T-helper 17 cell (primary cell): ENCODE data around the gene RIN3. TPM values are rescaled to one million over a fixed set of nuclear protein-coding genes. Genes with fewer than 3 reads are reported as not detected.

Source experiments
- ATAC-seq: fragments of 150-1000 bp; cut with Tn5 transposase; 2 replicates; pipeline ENCODE4 v1.10.0; 2021; ENCODE audit warnings: mild to moderate bottlenecking, moderate library complexity
- DNase-seq, 3 donors: peaks; one replicate each; pipeline versions ENCODE4 v3.0.0 to v3.0.0-alpha.2; 2020 to 2021
- H3K9me3 ChIP-seq: one replicate; pipeline ENCODE4 v1.7.0; 2013; ENCODE audit warnings: low read length, mild to moderate bottlenecking; ENCODE audit not compliant: control insufficient read depth, poor library complexity, severe bottlenecking
- H3K27ac Mint-ChIP-seq: one replicate; pipeline ENCODE4 v1.8.0; 2022; ENCODE audit warnings: mild to moderate bottlenecking, moderate library complexity, mixed read lengths
- H3K27me3 Mint-ChIP-seq: one replicate; pipeline ENCODE4 v1.8.0; 2022; ENCODE audit warnings: mixed read lengths
- H3K36me3 Mint-ChIP-seq: one replicate; pipeline ENCODE4 v1.8.0; 2022; ENCODE audit warnings: low read depth, mixed read lengths
- H3K4me1 Mint-ChIP-seq: one replicate; pipeline ENCODE4 v1.8.0; 2022; ENCODE audit warnings: mild to moderate bottlenecking, mixed read lengths
- H3K4me3 Mint-ChIP-seq: one replicate; pipeline ENCODE4 v1.8.0; 2022; ENCODE audit warnings: mild to moderate bottlenecking, moderate library complexity, mixed read lengths
- total RNA-seq, 4 donors: library from RNA in 2 of 4; stranded (reverse) in 2 of 4; gene quantifications; one replicate each; pipeline ENCODE4 v1.2.3 and lab custom pipeline; 2022 to 2026

RIN3 gene
- total RNA-seq, 2 donors from 2014 or later: 49.3 to 70.0 TPM

DNA sequence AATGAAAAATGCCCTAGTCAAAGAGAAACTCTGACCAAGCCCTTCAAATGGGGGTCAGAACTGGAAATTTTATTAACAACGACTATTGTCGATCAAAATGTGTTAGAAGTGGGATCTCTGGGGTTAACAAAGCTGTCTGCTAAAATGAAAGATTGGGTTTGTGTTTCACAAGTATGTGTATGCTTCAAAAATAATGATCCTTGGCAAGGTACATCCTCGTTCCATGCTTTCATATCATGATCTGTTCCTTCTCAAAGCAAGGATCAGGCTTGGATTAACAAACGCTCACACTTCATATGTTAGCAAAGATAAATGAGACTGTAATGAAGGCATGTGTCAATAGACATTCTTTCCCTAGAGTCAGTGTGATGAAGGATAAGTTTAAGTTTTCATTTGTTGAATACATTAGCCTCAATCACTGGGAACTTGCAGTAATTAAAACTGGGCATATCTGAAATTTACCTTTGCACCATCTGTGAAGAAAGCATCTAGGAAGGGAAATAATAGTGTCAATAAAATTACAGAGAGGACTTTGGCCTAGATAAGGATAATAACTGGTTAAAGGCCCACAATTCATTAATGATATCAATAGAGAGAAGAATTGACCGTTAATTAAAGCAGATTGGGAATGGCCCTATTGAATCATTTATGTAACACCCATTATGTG lies 91.8 kb downstream of the RIN3 start:
- no peak for ATAC-seq
- H3K27me3 Mint-ChIP-seq: no peaks in the 10 kb centered on the region
- no peak overlapping the region for H3K4me3 Mint-ChIP-seq
- no peaks in the 10 kb centered on the region for H3K36me3 Mint-ChIP-seq
- peaks cover 22% of the 10 kb centered on the region for H3K4me1 Mint-ChIP-seq
- DNase-seq: no peak
- H3K27ac Mint-ChIP-seq: no peak overlapping the region
- no peaks in the 10 kb centered on the region for H3K9me3 ChIP-seq

DNA sequence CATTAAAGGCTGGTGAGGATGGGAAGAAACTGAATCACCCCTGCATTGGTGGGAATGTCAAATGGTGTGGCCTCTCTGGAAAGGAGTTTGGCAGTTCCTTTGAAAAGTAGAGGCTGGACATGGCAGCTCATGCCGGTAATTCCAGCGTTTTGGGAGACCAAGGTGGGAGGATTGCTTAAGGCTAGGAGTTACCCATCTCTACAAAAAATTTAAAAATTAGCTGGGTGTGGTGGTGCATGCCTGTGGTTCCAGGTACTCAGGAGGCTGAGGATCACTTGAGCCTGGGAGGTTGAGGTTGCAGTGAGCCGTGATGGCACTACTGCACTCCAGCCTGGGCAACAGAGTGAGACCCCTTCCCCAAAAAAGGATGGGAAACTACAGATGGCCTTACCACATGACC lies 93.7 kb downstream of the RIN3 start:
- H3K9me3 ChIP-seq: no peaks in the 10 kb centered on the region
- ATAC-seq (no peak), DNase-seq (no peak)
- H3K27ac Mint-ChIP-seq: no peak overlapping the region
- H3K4me3 Mint-ChIP-seq: no peak overlapping the region
- H3K36me3 Mint-ChIP-seq: no peaks in the 10 kb centered on the region
- peaks cover 24% of the 10 kb centered on the region for H3K4me1 Mint-ChIP-seq
- H3K27me3 Mint-ChIP-seq: no peaks in the 10 kb centered on the region

DNA sequence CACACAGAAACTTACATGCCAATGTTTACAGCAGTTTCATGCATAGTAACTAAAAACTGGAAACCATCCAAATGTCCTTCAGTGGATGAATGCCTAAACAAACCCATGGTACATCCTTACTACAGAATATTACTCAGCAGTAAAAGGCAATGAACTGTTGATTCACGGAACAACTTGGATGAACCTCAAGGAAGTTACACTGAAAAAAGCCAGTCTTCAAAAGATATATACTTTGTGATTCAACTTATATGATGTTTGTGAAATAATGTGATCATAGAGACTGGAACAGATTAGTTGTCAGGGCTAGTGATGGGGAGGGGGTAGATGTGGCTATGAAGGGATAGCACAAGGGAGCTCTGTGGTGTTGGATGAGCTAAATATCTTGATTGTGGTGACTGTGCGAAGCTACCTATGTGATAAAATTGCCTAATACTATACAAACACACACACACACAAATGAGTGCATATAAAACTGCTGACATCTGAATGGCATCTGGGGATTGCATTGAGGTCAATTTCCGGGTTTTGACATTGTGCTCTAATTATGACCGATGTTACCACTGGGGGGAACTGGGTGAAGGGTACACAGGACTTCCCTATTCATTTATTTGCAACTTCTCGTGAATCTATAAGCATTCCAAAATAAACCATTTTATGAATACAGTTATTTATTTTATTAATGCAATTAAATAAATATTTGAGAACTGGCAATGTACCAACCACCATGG lies 94.3 kb downstream of the RIN3 start:
- no peaks in the 10 kb centered on the region for H3K9me3 ChIP-seq
- no peaks in the 10 kb centered on the region for H3K36me3 Mint-ChIP-seq
- H3K27ac Mint-ChIP-seq: no peak overlapping the region
- ATAC-seq: no peak
- H3K27me3 Mint-ChIP-seq: no peaks in the 10 kb centered on the region
- DNase-seq: no peak
- no peak overlapping the region for H3K4me3 Mint-ChIP-seq
- H3K4me1 Mint-ChIP-seq: peaks cover 30% of the 10 kb centered on the region

DNA sequence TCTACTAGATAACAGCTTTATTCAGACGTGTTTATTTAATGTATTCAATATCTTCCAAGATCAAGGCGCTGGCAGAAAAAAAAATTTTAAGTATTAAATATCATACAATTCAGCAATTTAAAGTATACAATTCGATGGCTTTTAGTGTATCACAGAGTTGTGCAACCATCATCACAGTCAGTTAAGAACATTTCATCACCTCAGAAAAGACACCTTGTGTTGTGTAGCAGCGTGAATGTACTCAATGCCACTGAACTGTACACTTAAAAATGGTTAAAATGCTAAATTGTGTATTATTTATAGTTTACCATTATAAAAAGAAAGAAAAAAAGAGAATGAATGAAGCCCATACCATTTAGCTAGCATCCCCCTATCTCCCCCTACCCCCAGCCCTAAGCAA lies 96.4 kb downstream of the RIN3 start:
- no peaks in the 10 kb centered on the region for H3K9me3 ChIP-seq
- H3K4me3 Mint-ChIP-seq: no peak overlapping the region
- DNase-seq: no peak
- peak overlapping the region; percentile 86 for H3K27ac Mint-ChIP-seq
- no peaks in the 10 kb centered on the region for H3K36me3 Mint-ChIP-seq
- H3K27me3 Mint-ChIP-seq: no peaks in the 10 kb centered on the region
- peaks cover 28% of the 10 kb centered on the region for H3K4me1 Mint-ChIP-seq
- ATAC-seq: no peak

DNA sequence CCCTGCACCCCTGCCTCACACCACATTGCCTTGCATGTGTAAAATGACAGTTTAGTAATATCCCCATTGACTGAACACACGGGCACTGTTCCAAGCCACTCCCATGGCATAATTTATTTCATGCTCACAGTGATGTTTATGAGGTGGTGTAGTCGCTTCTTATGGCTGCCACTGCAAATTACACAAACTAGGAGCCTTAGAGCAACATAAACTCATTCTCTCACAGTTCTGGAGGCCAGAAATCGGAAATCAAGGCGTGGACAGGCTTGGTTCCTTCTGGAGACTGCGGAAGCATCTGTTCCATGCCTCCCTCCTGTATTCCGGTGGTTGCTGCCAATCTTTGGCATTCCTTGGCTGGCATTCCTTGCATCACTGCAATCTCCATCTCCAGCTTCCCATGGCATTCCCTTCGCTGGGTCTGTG lies 97.3 kb downstream of the RIN3 start:
- Mint-ChIP-seq H3K27ac (no peak overlapping the region), H3K36me3 (no peaks in the 10 kb centered on the region), H3K4me3 (no peak overlapping the region), H3K27me3 (no peaks in the 10 kb centered on the region), H3K4me1 (peaks cover 37% of the 10 kb centered on the region)
- H3K9me3 ChIP-seq: no peaks in the 10 kb centered on the region
- ATAC-seq (no peak), DNase-seq (no peak)

DNA sequence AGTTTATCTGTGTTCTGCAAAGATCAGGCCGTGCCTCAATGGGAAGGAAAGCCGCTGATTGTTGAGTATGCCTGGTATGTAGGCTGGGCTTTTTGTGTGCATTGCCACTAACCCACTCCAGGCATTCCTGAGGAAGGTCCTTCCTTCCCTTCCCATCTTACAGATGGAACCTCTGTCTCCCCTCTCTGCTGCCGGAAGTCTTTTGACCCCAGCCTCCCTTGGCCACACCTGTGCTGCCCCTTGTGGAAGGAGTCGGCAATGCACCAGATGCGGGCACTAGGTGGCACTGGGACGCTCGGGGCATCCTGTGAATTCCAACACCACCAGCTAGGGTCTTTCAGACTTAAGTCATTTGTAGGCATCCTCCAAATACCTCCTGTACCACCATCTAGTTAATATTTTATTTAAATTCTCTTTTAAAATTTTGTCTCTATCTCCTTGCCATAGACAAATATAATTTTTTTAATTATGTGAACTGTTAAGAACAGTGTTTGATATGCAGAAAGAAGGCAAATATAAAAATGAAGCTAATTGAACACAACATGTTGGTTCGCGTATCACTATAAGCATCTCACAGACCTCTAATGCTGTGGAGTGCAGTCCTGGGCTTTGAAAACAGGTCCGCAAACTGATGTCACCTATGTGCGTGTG lies 99.6 kb downstream of the RIN3 start:
- Mint-ChIP-seq H3K36me3 (no peaks in the 10 kb centered on the region), H3K4me3 (no peak overlapping the region), H3K27ac (peak overlapping the region; percentile 94), H3K27me3 (no peaks in the 10 kb centered on the region), H3K4me1 (peaks cover 45% of the 10 kb centered on the region)
- H3K9me3 ChIP-seq: no peaks in the 10 kb centered on the region
- ATAC-seq: peak; percentile 22
- peak; percentile 24 to 54 (median 41) for DNase-seq

DNA sequence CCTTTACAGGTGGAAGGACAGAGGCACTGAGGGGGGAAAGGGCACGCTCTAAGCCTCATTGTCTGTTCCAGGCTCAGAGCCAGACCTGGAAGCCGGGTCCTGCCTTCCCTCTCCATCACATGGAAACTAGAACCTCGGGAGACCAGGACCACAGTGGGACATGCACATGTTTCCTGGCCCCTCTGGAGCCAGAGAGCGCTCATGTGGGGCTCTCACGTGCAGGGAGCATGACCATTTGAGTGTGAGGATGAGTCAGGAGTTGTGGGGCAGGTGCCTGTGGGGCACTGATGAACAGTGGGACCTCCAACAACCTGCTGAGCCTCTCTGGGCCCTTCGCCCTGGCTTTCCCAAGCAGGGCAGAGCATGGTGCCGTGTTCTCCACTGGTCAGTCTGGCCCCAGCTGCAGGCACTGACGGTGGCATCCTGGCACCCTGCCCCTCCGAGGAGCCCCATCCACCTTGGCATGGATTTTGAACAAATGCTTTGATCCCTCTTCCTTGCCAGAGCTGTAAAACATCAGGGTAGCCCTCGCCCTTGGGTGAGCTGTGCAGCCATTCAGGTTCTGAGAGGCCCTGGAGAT lies 100.2 kb downstream of the RIN3 start:
- H3K27me3 Mint-ChIP-seq: no peaks in the 10 kb centered on the region
- H3K9me3 ChIP-seq: no peaks in the 10 kb centered on the region
- no peaks in the 10 kb centered on the region for H3K36me3 Mint-ChIP-seq
- DNase-seq (no peak), ATAC-seq (no peak)
- no peak overlapping the region for H3K4me3 Mint-ChIP-seq
- H3K27ac Mint-ChIP-seq: peak overlapping the region; percentile 94
- H3K4me1 Mint-ChIP-seq: peaks cover 45% of the 10 kb centered on the region

DNA sequence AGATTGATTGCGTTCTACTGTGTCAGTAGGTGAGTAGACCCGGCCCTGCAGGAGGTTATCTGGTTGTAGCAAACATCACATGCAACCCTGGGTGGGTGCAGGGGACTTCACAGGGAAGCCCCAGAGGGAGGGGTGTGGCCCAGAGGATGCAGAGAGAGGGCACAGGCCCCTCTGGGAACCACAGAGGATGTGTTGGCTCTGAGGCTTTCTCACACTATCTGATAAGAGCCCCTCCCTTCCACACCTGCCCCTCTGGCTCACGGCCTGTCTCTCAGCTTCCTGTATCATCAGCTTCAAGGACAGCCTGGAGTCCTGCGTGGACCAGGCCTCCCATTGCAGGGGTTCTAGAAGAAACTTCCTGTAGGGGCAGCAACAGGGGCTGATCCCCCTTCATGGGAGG lies 101.9 kb downstream of the RIN3 start:
- DNase-seq: peak; percentile 42 to 68 (median 55)
- peak overlapping the region; percentile 80 for H3K4me3 Mint-ChIP-seq
- ATAC-seq: peak; percentile 98
- no peaks in the 10 kb centered on the region for H3K36me3 Mint-ChIP-seq
- H3K9me3 ChIP-seq: no peaks in the 10 kb centered on the region
- H3K27ac Mint-ChIP-seq: peak overlapping the region; percentile 94
- H3K27me3 Mint-ChIP-seq: no peaks in the 10 kb centered on the region
- H3K4me1 Mint-ChIP-seq: peaks cover 34% of the 10 kb centered on the region

DNA sequence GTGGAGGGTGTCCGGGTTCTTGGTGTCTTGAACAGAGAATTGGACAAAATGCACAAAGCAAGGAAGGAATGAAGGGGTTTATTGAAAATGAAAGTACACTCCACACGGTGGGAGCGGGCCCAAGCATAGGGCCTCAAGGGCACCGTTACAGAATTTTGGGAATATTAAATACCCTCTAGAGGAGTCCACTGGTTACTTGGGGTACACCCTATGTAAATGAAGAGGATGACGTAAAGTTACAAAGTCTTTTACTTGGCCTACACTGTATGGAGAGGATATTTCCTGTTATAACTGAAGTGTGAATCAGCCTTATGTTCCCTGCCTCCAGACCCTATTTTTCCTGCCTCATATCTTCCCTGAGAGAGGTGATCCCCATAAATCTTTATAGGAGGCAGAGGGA lies 102.6 kb downstream of the RIN3 start:
- no peak for DNase-seq
- no peak for ATAC-seq

DNA sequence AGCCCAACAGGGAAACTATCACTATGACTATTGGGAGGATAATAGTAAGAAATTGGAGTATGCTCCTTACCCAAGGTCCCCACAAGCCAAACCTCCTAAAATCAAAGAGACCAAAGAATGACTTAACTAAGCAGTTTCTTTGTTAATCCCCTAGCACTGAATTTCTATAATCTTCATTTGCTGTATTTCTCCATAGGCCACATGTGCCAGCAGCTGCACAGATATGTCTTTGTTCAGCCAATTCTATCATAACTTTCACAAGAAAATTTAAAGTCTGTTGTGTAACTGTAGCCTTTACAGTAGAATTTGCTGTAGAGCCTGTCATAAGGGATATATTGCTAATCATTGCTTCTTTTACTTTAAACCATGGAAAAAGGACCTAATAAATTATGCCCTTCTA lies 104.0 kb downstream of the RIN3 start:
- Mint-ChIP-seq H3K27ac (no peak overlapping the region), H3K27me3 (no peaks in the 10 kb centered on the region)

More for the DNA sequence above, 102.6 kb downstream of the RIN3 start:
- H3K27me3 Mint-ChIP-seq: no peaks in the 10 kb centered on the region
- no peaks in the 10 kb centered on the region for H3K9me3 ChIP-seq
- H3K4me1 Mint-ChIP-seq: peaks cover 32% of the 10 kb centered on the region
- peak overlapping the region; percentile 94 for H3K27ac Mint-ChIP-seq
- H3K36me3 Mint-ChIP-seq: no peaks in the 10 kb centered on the region
- H3K4me3 Mint-ChIP-seq: peak overlapping the region; percentile 25

DNA sequence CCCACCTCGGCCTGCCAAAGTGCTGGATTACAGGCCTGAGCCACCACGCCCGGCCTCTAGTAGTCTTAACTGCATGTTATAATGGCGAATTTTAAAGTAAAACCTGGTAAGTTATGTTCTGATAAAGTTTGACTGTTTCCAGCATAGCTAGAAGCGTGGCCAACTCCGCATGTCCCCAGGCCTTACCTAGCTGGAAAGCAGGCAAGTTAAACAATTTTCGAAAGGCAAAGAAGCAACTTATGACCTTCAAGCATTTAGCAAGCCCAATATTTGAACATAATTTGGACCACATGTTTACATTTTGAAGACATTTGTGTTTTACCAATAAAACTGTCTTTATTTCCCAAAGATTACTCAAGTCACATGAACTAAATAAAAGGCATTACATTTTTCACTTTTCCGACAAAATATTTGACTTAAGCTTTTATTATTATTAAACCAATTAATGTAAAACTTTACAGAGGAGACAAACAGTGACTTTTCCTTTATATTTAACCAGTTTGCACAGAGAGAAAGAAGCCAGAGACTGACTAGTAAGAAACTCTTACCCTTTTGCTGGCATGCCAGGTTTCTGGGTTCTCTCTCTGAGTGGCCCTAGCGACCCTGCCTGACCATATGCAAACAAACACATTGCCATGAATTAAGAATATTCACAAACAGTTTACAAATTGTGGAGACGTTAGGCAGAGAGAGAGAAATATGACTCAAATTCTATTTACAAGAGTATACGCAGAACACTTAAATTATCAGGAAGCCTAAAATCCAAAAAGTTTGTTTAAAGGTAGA lies 106.3 kb downstream of the RIN3 start:
- no peaks in the 10 kb centered on the region for H3K36me3 Mint-ChIP-seq
- H3K9me3 ChIP-seq: no peaks in the 10 kb centered on the region
- H3K4me1 Mint-ChIP-seq: peaks cover 17% of the 10 kb centered on the region
- no peak overlapping the region for H3K4me3 Mint-ChIP-seq
- no peak overlapping the region for H3K27ac Mint-ChIP-seq
- DNase-seq (no peak), ATAC-seq (no peak)
- no peaks in the 10 kb centered on the region for H3K27me3 Mint-ChIP-seq

More for the DNA sequence above, 104.0 kb downstream of the RIN3 start:
- Mint-ChIP-seq H3K4me1 (peaks cover 26% of the 10 kb centered on the region), H3K4me3 (no peak overlapping the region), H3K36me3 (no peaks in the 10 kb centered on the region)
- ATAC-seq (no peak), DNase-seq (no peak)
- H3K9me3 ChIP-seq: no peaks in the 10 kb centered on the region

DNA sequence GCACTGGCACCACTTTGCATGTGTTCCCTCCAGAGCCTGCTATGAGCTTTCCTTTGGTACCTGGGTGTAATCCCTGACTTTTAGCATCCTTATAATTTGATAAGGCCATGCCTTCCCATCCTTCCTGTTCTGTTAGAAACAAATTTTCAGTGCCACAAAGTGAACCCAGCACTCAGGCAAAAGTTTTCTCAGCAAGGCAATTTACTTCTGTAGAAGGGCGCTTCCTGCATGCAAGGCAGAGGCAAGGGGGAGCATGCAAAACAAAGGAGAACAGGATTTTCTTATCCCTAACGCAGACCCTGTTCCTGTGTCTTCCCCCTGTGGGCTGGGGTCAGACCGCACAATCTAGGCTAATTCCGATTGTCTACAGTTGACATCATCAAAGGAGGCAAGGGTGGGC lies 108.7 kb downstream of the RIN3 start:
- DNase-seq: no peak
- no peak overlapping the region for H3K27ac Mint-ChIP-seq
- no peaks in the 10 kb centered on the region for H3K27me3 Mint-ChIP-seq
- H3K9me3 ChIP-seq: peaks cover 6% of the 10 kb centered on the region
- H3K4me3 Mint-ChIP-seq: no peak overlapping the region
- H3K36me3 Mint-ChIP-seq: no peaks in the 10 kb centered on the region
- ATAC-seq: no peak
- no peaks in the 10 kb centered on the region for H3K4me1 Mint-ChIP-seq

DNA sequence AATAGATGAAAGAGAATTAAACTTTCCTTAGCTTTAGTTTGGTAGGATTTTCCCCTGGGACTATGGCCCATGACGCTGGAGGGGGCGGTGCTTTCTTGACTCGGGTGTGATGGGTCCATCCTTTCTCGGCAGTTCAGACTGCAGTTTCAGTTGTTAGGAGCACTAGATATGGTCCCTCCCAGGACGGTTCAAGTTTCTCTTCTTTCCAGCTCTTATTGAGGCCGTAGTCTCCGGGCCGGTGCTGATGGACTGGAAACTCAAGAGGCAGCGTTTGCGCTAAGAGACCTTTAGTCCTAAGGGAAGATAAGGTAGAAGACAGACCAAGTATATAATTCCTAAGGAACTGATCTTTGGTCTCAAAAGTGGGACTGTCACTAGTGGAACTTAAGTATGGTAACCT lies 111.2 kb downstream of the RIN3 start:
- DNase-seq (no peak), ATAC-seq (no peak)
- Mint-ChIP-seq H3K4me1 (no peaks in the 10 kb centered on the region), H3K27me3 (no peaks in the 10 kb centered on the region), H3K27ac (no peak overlapping the region), H3K36me3 (no peaks in the 10 kb centered on the region), H3K4me3 (no peak overlapping the region)
- peaks cover 15% of the 10 kb centered on the region for H3K9me3 ChIP-seq
